Fibroblast of mammary gland (primary cell): ENCODE measurements around the gene TRPM3.

Experiments used
- DNase-seq: peaks from one replicate; pipeline ENCODE4 v3.0.0-alpha.2; 2010; ENCODE audit warnings: low read depth
- H3K4me3 ChIP-seq: 2 replicates; pipeline ENCODE4 v1.5.1; 2011; ENCODE audit warnings: low read depth, mild to moderate bottlenecking, low read length, moderate library complexity; ENCODE audit not compliant: control insufficient read depth
- TF ChIP-seq, protein P1 (sequence below): conservative IDR thresholded peaks from 2 replicates; pipeline ENCODE4 v1.5.1; 2011; ENCODE audit warnings: low read depth, low read length, inconsistent platforms; ENCODE audit not compliant: control insufficient read depth, insufficient read depth

TRPM3 gene

DNA sequence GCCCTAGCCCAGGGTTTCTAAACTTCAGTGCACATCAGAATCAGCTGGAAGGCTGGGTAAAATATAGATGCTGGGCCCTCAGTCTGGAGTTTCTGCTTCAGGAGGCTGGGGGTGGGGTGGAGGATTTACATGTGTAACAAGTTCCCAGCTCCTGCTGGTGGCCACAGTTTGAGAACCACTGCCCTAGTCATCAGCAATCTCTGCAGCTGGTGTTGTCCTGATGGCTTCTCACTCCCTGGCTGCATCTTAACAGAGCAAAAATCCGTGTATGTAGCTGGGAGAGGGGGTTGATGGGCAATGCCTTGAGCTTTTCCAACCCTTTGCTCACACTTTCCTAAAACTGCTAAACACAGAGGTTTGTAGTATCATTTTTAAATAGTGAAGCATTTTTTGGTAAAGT is 520.9 kb downstream of the TRPM3 start:
- no peak overlapping the region for H3K4me3 ChIP-seq
- peak; percentile 81 for DNase-seq
- TF ChIP-seq, protein P1, sequence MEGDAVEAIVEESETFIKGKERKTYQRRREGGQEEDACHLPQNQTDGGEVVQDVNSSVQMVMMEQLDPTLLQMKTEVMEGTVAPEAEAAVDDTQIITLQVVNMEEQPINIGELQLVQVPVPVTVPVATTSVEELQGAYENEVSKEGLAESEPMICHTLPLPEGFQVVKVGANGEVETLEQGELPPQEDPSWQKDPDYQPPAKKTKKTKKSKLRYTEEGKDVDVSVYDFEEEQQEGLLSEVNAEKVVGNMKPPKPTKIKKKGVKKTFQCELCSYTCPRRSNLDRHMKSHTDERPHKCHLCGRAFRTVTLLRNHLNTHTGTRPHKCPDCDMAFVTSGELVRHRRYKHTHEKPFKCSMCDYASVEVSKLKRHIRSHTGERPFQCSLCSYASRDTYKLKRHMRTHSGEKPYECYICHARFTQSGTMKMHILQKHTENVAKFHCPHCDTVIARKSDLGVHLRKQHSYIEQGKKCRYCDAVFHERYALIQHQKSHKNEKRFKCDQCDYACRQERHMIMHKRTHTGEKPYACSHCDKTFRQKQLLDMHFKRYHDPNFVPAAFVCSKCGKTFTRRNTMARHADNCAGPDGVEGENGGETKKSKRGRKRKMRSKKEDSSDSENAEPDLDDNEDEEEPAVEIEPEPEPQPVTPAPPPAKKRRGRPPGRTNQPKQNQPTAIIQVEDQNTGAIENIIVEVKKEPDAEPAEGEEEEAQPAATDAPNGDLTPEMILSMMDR, result no peak

DNA sequence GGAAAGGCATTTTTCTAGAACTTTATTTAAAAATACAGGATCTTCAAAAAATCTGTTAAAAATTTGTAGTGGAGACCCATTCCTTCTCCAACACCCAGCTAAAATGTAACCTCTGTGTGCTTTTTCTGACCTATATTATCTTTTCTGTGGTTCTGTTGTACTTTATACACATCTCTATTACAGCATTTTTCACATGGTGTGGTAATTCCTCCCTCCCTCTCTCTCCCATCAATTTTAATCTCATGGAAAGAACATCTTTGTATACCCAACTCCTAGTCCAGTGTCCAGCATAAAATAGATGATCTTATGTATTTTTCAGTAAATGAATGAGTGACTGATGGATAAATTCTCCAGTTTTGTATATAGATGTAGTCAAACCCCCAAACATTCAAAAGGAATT is 523.5 kb downstream of the TRPM3 start:
- DNase-seq, result no peak
- TF ChIP-seq, protein P1, result no peak

DNA sequence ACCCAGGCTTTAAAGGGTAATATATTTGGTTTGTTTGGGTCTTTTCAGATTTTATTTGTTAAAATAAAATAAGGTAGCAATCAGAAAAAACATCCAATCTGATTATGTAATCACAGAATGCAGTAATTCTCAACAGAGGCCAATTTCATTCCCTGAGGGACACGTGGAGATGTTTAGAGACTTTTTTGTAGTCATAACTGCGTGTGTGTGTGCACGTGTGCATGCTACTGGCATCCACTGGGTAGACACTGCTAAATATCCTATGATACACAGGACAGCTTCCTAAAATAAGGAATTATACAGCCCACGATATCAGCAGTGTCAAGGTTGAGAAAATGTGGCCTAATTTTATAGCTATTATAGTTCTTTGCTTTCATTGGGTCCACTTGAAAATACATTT is 526.2 kb downstream of the TRPM3 start:
- TF ChIP-seq, protein P1, result no peak
- DNase-seq, result peak; percentile 85
- no peak overlapping the region for H3K4me3 ChIP-seq

More for the DNA sequence above, 523.5 kb downstream of the TRPM3 start:
- no peak overlapping the region for H3K4me3 ChIP-seq

DNA sequence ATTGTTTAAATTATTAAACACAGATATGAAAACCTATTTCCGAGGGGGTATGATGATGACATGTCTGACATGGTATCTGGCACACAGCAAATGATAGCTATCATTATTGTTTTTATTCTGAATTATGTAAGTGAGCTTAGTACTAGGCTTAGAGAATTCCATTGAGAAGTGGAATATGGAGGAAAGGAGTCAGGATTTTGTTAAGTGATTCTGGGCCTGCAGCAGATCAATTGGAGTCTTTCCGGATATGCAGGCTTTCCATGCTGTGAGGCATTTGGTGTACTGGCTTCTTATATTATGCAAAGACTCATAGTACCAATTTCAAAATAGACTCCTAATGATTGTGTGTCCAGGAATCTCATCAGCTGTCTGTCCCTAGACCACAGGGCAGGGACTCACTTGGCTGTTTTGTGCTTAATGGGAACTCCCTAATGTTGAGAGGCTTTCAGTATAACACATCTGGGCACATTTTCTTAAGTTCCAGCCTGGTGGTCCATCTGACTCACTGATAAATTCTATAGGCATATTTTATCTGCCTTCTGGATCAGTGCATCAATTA is 527.0 kb downstream of the TRPM3 start:
- TF ChIP-seq, protein P1, result no peak
- peak; percentile 77 for DNase-seq
- no peak overlapping the region for H3K4me3 ChIP-seq

DNA sequence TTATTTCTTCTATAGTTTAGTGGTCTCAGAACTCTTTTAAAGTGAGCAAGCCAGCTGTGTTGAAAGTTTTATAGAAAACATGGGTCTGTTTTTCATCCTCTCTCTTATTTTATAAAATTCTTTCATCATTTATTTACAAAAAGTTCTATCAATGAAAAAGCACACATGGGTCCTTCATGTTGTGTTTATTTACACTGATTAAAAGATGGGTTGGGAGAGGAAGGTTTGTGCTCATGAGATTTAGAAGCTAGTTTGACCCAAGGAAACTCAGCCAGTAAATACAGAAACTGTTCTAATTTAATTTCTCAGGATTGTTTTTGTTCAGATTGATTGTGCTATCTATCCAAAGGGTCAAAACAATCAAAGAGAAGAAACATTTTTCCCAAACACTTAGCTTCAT is 528.2 kb downstream of the TRPM3 start:
- DNase-seq, result no peak
- H3K4me3 ChIP-seq, result no peak overlapping the region
- TF ChIP-seq, protein P1, result no peak

DNA sequence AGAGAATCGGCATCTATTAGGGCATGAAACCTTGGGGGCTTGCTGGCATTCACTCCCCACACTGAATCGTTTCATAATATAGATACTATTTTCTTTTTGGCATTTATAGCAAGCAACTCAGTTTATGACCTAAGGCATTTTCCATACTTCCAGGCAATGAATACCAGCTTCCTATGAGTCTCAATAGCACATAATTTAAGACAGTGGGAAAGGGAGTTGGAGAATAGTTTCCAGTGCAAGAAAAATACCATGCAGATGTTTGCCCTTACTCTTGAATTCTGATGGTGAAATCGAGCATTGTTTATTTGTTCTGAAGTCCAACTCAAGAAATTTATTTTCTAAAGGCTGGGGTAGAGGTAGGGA is 531.1 kb downstream of the TRPM3 start:
- TF ChIP-seq, protein P1, result no peak
- peak; percentile 88 for DNase-seq
- no peak overlapping the region for H3K4me3 ChIP-seq
